Activated gamma-delta T cell treated with Interleukin-2 at 50 U/mL for 16 hours (primary cell): ENCODE data around the gene IFNA4.
"Not testable (repeated sequence)": the region's sequence is repeated elsewhere in the genome, so short reads cannot be mapped to it uniquely, and the experiment has no call there.

Experiments
- DNase-seq: peaks from one replicate; pipeline ENCODE4 v3.0.0-alpha.2; 2020

The IFNA4 gene

GRCh38 chr9:21187487-21187886 is at the start of gene IFNA4:
TSS of gene IFNA4 (minus strand) at chr9:21187587. CDS start at chr9:21187531, 56 bp downstream.
- DNase-seq, result not testable (repeated sequence)

GRCh38 chr9:21236360-21236714 is 49.0 kb upstream of the IFNA4 start:
- DNase-seq, result not testable (repeated sequence)

- DNase-seq, result not testable (repeated sequence)
Observed at GRCh38 chr9:21235468-21236359, 48.3 kb upstream of the IFNA4 start.

DNA sequence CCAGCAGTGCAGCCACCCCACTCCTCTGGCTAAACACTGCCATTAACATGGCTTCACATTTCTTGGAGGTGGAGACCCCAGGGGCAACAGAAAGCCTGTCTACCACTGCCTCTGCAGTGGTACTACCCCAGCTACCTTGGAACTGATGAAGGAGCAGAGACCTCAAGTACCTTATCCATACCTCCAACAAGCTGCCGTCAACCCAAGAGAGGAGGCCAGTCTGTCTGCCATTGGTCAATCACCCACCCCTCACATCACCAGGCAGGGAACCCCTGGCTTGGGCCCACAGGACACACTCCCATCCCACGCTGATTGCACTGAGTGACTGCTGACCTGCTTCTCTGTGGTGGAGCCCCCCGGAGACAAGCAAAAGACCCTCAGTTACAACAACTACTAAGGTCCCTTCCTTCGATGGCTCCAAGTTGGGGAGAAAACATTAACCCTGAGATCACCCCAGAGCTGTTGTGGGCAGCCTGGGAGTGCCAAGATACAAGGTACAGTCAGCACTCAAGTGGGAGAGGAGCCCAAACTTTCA is 46.8 kb upstream of the IFNA4 start:
- no peak for DNase-seq

DNA sequence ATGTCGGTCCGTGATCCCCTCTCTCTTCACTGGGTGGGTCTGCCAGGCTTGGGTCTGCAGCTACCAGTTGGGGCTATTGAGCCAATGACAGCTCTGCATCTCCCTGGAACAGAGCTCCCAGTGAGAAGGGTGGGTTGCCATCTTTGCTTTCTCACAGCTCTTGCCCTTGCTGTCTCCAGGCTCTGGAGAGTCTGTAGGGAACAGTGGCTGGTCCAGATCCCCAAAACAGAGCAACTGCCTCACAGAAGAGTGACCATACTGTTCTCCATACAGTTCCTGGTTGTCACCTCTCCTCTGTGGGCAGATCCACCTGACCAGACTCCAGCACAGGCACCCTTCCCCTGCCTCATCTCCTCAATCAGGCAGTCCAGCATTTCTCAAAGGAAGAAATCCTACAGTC is 45.9 kb upstream of the IFNA4 start:
- no peak for DNase-seq

DNA sequence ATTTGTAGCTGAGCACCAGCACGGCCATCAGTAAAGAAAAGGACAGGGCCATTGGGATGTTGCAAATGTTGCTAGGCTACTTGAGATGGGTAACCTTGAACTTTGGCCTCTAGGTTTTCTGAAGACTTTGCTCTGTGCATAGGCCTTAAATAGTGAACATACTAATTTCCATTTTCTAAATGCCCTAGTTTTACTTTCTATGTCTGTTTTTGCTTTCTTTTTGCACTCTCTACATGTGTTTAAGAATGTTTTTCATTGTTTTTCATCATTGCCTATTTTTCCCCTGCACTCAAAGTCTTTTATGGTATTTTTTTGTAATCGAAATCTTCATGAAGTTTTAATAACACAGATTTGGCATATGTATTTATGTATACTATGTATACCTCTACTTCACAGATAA is 40.7 kb upstream of the IFNA4 start, which contains the start of gene IFNA17:
IFNA17 (minus strand) TSS at position 101 of the 400 bp plus-strand sequence; CDS start at position 52, 49 bp downstream.
- no peak for DNase-seq

DNA sequence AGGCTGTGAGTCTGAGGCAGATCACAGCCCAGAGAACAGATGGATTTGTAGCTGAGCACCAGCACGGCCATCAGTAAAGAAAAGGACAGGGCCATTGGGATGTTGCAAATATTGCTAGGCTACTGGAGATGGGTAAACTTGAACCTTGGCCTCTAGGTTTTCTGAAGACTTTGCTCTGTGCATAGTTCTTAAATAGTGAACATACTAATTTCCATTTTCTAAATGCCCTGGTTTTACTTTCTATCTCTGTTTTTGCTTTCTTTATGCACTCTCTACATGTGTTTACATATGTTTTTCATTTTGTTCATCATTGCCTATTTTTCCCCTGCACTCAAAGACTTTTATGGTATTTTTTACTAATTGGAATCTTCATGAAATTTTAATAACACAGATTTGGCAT is 29.8 kb upstream of the IFNA4 start, which contains the start of gene IFNA16:
IFNA16 (minus strand) TSS at position 101 of the 400 bp plus-strand sequence; CDS start at position 95, 6 bp downstream.
- DNase-seq, result not testable (repeated sequence)

DNA sequence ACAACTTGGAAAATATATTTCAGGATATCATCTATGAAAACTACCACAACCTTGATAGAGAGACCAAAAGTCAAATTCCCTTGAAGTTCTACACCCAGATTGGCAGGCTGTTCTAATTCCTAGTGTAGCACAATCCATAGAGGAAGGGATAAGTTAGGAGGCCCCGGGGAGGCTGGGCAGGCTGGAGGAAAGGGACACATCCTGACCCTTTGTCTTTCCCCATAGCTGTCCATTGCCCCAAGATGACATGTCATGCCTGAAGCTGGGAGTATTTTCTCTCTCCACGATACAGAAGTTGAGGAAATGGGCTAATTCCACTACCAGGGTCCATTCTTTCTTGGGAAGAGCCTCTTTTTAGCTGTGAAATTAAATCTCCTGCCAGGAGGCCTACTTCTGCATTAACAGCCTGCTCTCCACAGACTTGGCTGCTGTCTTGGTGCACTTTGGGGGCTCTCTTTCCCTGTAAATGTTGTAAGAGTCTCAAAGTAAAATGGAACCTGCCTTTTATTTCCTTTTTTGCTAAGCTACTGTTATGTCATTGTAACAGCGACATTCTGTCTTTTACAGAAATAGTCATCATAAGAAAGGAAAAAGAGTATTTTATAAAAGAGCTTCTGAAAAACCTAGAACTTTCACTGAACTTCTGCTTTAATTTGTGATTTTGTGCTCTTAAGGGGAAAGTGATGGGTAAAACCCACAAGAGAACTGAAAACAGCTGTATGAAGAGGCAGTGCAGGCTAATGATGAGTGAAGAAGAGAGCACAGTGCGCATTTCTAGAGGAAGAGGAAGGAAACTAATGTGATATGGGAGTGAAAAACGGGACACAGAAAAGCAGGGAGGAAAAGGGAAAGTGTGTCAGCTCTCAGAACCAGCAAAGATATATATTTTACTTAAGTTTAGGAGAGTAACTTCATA is 26.3 kb upstream of the IFNA4 start:
- not testable (repeated sequence) for DNase-seq

- not testable (repeated sequence) for DNase-seq
Observed at GRCh38 chr9:21212160-21212559, 24.8 kb upstream of the IFNA4 start.

DNA sequence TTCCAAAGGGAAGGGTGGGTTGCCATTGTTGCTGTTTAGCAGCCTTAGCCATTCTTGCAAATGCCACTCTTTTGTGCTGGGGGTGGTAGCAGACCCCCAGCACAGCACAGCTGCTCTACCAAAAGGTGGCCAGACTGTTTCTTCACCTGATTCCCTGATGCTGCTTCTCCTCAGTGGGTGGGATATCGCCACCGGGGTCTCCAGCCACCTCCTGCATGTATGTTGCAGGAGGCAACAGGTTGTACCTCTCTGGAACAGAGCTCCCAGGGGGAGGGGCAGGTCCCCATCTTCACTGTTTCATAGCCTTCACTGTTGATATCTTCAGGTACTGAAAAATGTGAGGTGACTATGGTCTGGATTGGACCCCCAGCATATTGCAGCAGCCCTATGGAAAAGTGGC is 23.4 kb upstream of the IFNA4 start:
- DNase-seq, result not testable (repeated sequence)

- no peak for DNase-seq
Observed at GRCh38 chr9:21210311-21210710, 22.9 kb upstream of the IFNA4 start.

GRCh38 chr9:21207043-21207442 is 19.7 kb upstream of the IFNA4 start, which contains the start of gene IFNA10:
TSS of gene IFNA10 (minus strand) at chr9:21207143. CDS start at chr9:21207097, 46 bp downstream.
- not testable (repeated sequence) for DNase-seq

DNA sequence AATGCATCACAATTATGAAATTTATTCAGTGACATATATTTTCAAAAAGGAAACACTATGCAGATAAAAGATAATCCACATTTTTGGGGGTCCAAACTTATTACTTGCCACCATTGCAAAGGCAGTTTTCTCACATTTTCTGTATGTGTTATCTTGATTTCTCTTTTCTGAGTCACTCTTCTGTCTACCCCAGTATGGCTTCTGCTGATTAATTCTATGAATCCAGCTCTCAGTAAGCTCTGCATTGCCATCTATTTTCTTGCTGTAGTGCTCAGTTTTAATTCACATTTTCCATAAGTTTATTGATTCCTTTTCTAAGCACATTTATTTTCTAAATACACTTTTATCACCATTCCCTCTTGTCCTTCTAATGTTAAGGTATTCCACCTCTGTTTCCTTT is 17.8 kb upstream of the IFNA4 start:
- DNase-seq, result no peak

GRCh38 chr9:21202105-21202504 is 14.7 kb upstream of the IFNA4 start, which contains the start of gene IFNA7:
TSS of gene IFNA7 (minus strand) at chr9:21202205. CDS start at chr9:21202165, 40 bp downstream.
- not testable (repeated sequence) for DNase-seq

- not testable (repeated sequence) for DNase-seq
Observed at GRCh38 chr9:21194867-21195776, 7.7 kb upstream of the IFNA4 start.

GRCh38 chr9:21182810-21183736 is 4.3 kb downstream of the IFNA4 start:
- DNase-seq, result not testable (repeated sequence)

GRCh38 chr9:21174671-21175070 is 12.7 kb downstream of the IFNA4 start:
- DNase-seq, result no peak

- DNase-seq, result no peak
Observed at GRCh38 chr9:21172156-21172555, 15.2 kb downstream of the IFNA4 start.

- DNase-seq, result no peak
Observed at GRCh38 chr9:21171351-21171750, 16.0 kb downstream of the IFNA4 start.

- not testable (repeated sequence) for DNase-seq
Observed at GRCh38 chr9:21166560-21166959, 20.8 kb downstream of the IFNA4 start, which contains the start of gene IFNA21. TSS of gene IFNA21 (minus strand) at chr9:21166660. CDS start at chr9:21166612, 48 bp downstream.
